Measurements from ENCODE around the gene SLC5A8. TPM values are rescaled to one million over a fixed set of nuclear protein-coding genes. Genes with fewer than 3 reads are reported as not detected.
"Not testable (repeated sequence)": the region's sequence is repeated elsewhere in the genome, so short reads cannot be mapped to it uniquely, and the experiment has no call there.

Gene SLC5A8
- total RNA-seq, 2 experiments from 2014 or later = not detected

DNA sequence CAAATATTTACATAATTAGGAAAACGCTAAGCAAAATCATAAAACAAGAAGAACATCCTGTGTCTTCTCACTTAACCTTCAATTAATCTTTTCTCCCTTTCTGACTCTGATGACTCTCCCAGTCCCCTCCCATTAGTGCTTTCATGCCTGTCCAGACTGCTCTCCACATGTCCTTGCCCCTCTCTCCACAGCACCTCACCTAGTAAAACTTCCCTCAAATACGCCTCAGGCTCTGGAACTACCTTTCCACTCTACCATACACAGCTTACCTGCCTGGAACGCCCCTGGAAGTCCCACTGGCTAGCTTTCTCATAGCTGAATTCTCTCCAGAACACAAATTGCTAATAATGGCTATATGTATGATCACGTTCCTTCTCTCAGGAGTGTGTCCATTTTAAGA lies 44.7 kb downstream of the SLC5A8 start:
- no peak for ATAC-seq
- DNase-seq = no peak
- H3K9me3 Mint-ChIP-seq (ENCODE audit: low read depth) = no peaks in the 10 kb centered on the region
- H3K4me1 Mint-ChIP-seq = no peaks in the 10 kb centered on the region
- intact Hi-C loops (cut with DNase I, micrococcal nuclease) = no loop called here
- no peak overlapping the region for H3K27ac Mint-ChIP-seq
- H3K27me3 Mint-ChIP-seq = peaks cover 2% of the 10 kb centered on the region
- CTCF ChIA-PET = interaction anchor here (0.6 kb wide), 2 partner anchors 93 to 484 kb away, joined by 4 to 5 read pairs; no protein-coding TSS in a partner anchor
- POLR2A ChIA-PET = no interaction called here
- no peak overlapping the region for H3K4me3 Mint-ChIP-seq
- no peaks in the 10 kb centered on the region for H3K36me3 Mint-ChIP-seq (ENCODE audit: low read depth)

DNA sequence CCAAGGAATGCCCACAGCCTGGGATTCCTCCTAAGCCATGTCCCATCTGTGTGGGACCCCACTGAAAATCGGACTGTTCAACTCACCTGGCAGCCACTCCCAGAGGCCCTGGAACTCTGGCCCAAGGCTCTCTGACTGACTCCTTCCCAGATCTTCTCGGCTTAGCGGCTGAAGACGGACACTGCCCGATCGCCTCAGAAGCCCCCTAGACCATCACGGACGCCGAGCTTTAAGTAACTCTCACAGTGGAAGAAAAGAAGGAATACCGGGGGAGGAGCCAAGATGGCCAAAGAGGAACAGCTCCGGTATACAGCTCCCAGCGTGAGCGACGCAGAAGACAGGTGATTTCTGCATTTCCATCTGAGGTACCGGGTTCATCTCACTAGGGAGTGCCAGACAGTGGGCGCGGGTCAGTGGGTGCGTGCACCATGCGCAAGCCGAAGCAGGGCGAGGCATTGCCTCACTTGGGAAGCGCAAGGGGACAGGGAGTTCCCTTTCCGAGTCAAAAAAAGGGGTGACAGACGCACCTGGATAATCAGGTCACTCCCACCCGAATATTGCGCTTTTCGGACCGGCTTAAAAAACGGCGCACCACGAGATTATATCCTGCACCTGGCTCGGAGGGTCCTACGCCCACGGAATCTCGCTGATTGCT lies 64.1 kb downstream of the SLC5A8 start:
- H3K4me1 Mint-ChIP-seq; CTCF ChIA-PET; H3K27me3 Mint-ChIP-seq; DNase-seq; H3K9me3 Mint-ChIP-seq (ENCODE audit: low read depth); H3K27ac Mint-ChIP-seq; H3K4me3 Mint-ChIP-seq; ATAC-seq; POLR2A ChIA-PET; H3K36me3 Mint-ChIP-seq (ENCODE audit: low read depth); intact Hi-C loops (cut with DNase I, micrococcal nuclease): not testable (repeated sequence)

GRCh38 chr12:101127521-101128219 lies 82.4 kb downstream of the SLC5A8 start:
- no peaks in the 10 kb centered on the region for H3K4me1 Mint-ChIP-seq
- no peak for DNase-seq
- no peak for ATAC-seq
- no peak overlapping the region for H3K27ac Mint-ChIP-seq
- no peak overlapping the region for H3K4me3 Mint-ChIP-seq
- H3K9me3 Mint-ChIP-seq (ENCODE audit: low read depth) = no peaks in the 10 kb centered on the region
- H3K36me3 Mint-ChIP-seq (ENCODE audit: low read depth) = no peaks in the 10 kb centered on the region
- intact Hi-C loops (cut with DNase I, micrococcal nuclease) = no loop called here
- ChIA-PET CTCF (no interaction called here), POLR2A (no interaction called here)
- H3K27me3 Mint-ChIP-seq = peaks cover 2% of the 10 kb centered on the region

DNA sequence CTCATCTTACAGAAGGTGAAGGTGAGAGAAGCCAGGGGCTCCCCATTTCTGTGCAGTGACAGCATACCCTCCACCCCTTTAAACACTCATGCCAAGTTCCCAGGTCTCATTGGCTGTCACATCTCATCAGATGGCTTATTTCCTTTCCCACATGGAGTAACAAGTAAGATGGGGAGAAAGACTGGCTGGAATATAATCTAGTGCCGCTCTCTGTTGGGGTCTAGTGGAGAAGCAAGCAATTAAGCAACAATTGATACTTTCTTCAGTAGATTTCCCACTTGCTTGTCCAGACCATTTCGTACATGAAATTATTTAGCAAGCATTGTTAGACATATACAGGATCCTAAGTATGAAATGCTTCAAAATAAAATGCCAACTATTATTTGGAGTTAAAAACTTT lies 92.2 kb downstream of the SLC5A8 start:
- ATAC-seq (no peak), DNase-seq (no peak)
- Mint-ChIP-seq H3K27ac (no peak overlapping the region), H3K27me3 (no peaks in the 10 kb centered on the region), H3K36me3 (ENCODE audit: low read depth) (no peaks in the 10 kb centered on the region), H3K4me1 (no peaks in the 10 kb centered on the region), H3K4me3 (no peak overlapping the region), H3K9me3 (ENCODE audit: low read depth) (peaks cover 9% of the 10 kb centered on the region)
- CTCF ChIA-PET = no interaction called here
- POLR2A ChIA-PET = no interaction called here
- intact Hi-C loops (cut with DNase I, micrococcal nuclease) = no loop called here

- intact Hi-C loops (cut with DNase I, micrococcal nuclease) = no loop called here
- ATAC-seq = no peak
- Mint-ChIP-seq H3K4me3 (no peak overlapping the region), H3K4me1 (no peaks in the 10 kb centered on the region), H3K27ac (no peak overlapping the region), H3K9me3 (ENCODE audit: low read depth) (peaks cover 4% of the 10 kb centered on the region), H3K36me3 (ENCODE audit: low read depth) (no peaks in the 10 kb centered on the region), H3K27me3 (no peaks in the 10 kb centered on the region)
- CTCF ChIA-PET = no interaction called here
- DNase-seq = no peak
- POLR2A ChIA-PET = no interaction called here
Measured at GRCh38 chr12:101116911-101117310, 93.1 kb downstream of the SLC5A8 start.

DNA sequence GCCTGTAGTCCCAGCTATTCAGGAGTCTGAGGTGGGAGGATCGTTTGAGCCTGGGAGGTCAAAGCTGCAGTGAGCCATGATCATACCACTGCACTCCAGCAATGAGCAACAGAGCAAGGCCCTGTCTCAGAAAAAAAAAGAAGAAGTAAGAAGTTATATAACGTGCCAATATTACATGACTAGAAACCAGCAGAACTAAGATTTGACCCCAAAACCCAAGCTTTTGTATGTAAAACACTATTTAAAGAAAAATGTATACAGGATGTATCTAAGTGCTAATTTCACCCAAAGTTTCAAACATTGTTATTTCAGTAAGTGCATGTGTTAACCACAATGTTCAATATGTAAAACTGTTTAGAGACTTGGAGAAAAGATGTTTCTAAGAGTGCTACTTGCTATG lies 94.7 kb downstream of the SLC5A8 start:
- Mint-ChIP-seq H3K27ac (no peak overlapping the region), H3K27me3 (no peaks in the 10 kb centered on the region), H3K4me3 (no peak overlapping the region), H3K36me3 (ENCODE audit: low read depth) (no peaks in the 10 kb centered on the region), H3K9me3 (ENCODE audit: low read depth) (no peaks in the 10 kb centered on the region), H3K4me1 (no peaks in the 10 kb centered on the region)
- POLR2A ChIA-PET = no interaction called here
- intact Hi-C loops (cut with DNase I, micrococcal nuclease) = no loop called here
- DNase-seq (no peak), ATAC-seq (no peak)
- CTCF ChIA-PET = interaction anchor here (1.4 kb wide), 1 partner anchor 11 kb away, joined by 4 read pairs; no protein-coding TSS in a partner anchor

DNA sequence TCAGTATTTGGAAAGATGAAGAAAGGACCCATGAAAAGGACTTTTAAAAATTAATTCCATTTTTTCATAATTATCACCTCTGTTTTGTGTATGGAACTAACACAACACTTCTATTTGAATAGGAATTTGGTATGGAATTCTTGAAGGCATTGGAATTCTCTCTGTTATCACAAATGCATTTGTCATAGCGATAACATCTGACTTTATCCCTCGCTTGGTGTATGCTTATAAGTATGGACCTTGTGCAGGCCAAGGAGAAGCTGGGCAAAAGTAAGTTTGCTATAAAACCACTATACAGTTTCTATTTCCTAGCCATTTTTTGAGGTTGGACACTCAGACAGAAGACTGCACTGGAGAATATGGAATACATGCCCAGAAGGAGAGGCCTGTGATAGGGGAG lies 98.6 kb downstream of the SLC5A8 start:
- DNase-seq = no peak
- no peak overlapping the region for H3K27ac Mint-ChIP-seq
- no peaks in the 10 kb centered on the region for H3K27me3 Mint-ChIP-seq
- POLR2A ChIA-PET = no interaction called here
- no peaks in the 10 kb centered on the region for H3K36me3 Mint-ChIP-seq (ENCODE audit: low read depth)
- CTCF ChIA-PET = no interaction called here
- no peaks in the 10 kb centered on the region for H3K9me3 Mint-ChIP-seq (ENCODE audit: low read depth)
- no peak overlapping the region for H3K4me3 Mint-ChIP-seq
- intact Hi-C loops (cut with DNase I, micrococcal nuclease) = no loop called here
- no peak for ATAC-seq
- H3K4me1 Mint-ChIP-seq = no peaks in the 10 kb centered on the region

- intact Hi-C loops (cut with DNase I, micrococcal nuclease) = no loop called here
- Mint-ChIP-seq H3K9me3 (ENCODE audit: low read depth) (no peaks in the 10 kb centered on the region), H3K4me3 (no peak overlapping the region), H3K27ac (no peak overlapping the region), H3K36me3 (ENCODE audit: low read depth) (no peaks in the 10 kb centered on the region), H3K4me1 (no peaks in the 10 kb centered on the region), H3K27me3 (no peaks in the 10 kb centered on the region)
- ChIA-PET CTCF (no interaction called here), POLR2A (no interaction called here)
- DNase-seq (no peak), ATAC-seq (no peak)
Measured at GRCh38 chr12:101110866-101111265, 99.2 kb downstream of the SLC5A8 start.

DNA sequence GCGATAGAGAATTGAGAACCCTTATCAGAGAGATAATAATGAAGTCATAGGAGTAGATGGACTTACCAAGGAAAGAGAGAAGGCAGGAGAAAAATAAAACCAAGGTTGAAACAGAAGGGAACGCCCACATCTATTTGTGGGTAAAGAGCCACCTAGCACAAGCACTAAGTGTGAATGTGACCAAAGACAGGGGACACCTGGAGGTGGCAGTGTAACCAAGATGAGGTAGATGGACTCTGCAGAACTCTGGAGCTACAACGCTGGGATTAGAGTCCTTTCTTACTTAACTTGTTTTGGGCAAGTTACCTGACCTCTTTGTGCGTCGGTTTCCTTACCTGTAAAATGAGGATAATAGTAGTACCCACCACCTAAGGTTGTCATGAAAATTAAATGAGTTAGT lies 101.9 kb downstream of the SLC5A8 start:
- peaks cover 4% of the 10 kb centered on the region for H3K27me3 Mint-ChIP-seq
- no peak overlapping the region for H3K4me3 Mint-ChIP-seq
- POLR2A ChIA-PET = no interaction called here
- no peaks in the 10 kb centered on the region for H3K36me3 Mint-ChIP-seq (ENCODE audit: low read depth)
- DNase-seq = no peak
- intact Hi-C loops (cut with DNase I, micrococcal nuclease) = no loop called here
- H3K27ac Mint-ChIP-seq = no peak overlapping the region
- peaks cover 2% of the 10 kb centered on the region for H3K9me3 Mint-ChIP-seq (ENCODE audit: low read depth)
- CTCF ChIA-PET = no interaction called here
- ATAC-seq = no peak
- no peaks in the 10 kb centered on the region for H3K4me1 Mint-ChIP-seq

GRCh38 chr12:101107032-101107763 lies 102.8 kb downstream of the SLC5A8 start:
- Mint-ChIP-seq H3K36me3 (ENCODE audit: low read depth) (no peaks in the 10 kb centered on the region), H3K4me3 (no peak overlapping the region), H3K27ac (no peak overlapping the region), H3K4me1 (no peaks in the 10 kb centered on the region), H3K27me3 (peaks cover 4% of the 10 kb centered on the region), H3K9me3 (ENCODE audit: low read depth) (peaks cover 2% of the 10 kb centered on the region)
- POLR2A ChIA-PET = no interaction called here
- intact Hi-C loops (cut with DNase I, micrococcal nuclease) = no loop called here
- no peak for DNase-seq
- ATAC-seq = no peak
- CTCF ChIA-PET = no interaction called here
